Heart left ventricle (tissue), 13 donors: ENCODE measurements around the gene GOT1.

Experiments used
- POLR2A ChIP-seq, 2 donors: fragments of 450-650 bp; IDR thresholded peaks; one replicate each; pipeline ENCODE4 v1.6.1; 2017; ENCODE audit warnings: antibody characterized with exemption in 2 of 2, mild to moderate bottlenecking in 2 of 2, moderate library complexity in 2 of 2
- TF ChIP-seq, protein P1 (sequence below), 12 donors: fragments of 200-600 bp; sonication (generic) in 4 of 12; IDR thresholded peaks; one replicate each; pipeline versions ENCODE4 v1.5.0 to v1.8.0; 2018 to 2022; ENCODE audit warnings: antibody characterized with exemption in 12 of 12, mild to moderate bottlenecking in 5 of 12
- donor health status: ischemic (EF 13 %, LVEDD 7.1; RV severe dilation, severe dysfunction).
- donor health status: DM: no; HTN: yes; CAD: no.
- donor health status: DM: no; HTN: no; CAD: no.
- donor health status: ischemic (EF 25% LVEDD 6.9; RV normal size, moderate dysfunction).
- donor health status: ischemic (EF 25% LVEDD 5.7; RV mildly dilated, moderate dysfunction).
- donor health status: ischemic (EF 35%, LVEDD 5.7; RV mildly dilated, moderate dysfunction).
- donor health status: nonischemic (EF 11% LVEDD 7.7; RV severe dilation, severe dysfunction).
- donor health status: DM: yes; HTN: yes; CAD: no.
- donor health status: PGD.
- donor health status: ischemic (EF 29% LVEDD 5.4; RV normal size, mild dysfunction).
- donor health status: nonischemic (EF 23%, LVEDD 6.1; RV moderate dilation, normal function).

DNA sequence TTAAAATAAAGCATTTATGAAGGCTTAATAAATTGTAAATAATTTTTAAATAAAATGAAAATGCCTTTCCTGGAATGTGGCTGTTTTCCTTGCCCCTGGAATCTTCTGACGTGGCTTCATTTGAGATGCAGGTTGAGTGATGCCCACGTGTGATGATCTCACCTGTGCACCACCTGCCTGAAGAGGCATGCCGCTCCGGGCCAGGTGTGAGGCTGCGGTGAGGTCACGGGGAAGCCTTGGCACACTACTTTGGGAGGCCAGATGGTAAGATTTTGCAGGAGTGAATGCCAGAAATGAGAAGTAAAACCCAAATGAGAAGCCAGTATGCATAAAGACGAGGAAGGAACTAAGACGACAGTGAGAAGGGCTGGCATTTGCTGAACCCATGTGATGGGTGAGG lies 36.2 kb downstream of the GOT1 start:
- TF ChIP-seq, protein P1, sequence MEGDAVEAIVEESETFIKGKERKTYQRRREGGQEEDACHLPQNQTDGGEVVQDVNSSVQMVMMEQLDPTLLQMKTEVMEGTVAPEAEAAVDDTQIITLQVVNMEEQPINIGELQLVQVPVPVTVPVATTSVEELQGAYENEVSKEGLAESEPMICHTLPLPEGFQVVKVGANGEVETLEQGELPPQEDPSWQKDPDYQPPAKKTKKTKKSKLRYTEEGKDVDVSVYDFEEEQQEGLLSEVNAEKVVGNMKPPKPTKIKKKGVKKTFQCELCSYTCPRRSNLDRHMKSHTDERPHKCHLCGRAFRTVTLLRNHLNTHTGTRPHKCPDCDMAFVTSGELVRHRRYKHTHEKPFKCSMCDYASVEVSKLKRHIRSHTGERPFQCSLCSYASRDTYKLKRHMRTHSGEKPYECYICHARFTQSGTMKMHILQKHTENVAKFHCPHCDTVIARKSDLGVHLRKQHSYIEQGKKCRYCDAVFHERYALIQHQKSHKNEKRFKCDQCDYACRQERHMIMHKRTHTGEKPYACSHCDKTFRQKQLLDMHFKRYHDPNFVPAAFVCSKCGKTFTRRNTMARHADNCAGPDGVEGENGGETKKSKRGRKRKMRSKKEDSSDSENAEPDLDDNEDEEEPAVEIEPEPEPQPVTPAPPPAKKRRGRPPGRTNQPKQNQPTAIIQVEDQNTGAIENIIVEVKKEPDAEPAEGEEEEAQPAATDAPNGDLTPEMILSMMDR (IDR thresholded peaks at IDR 0.05), result no peak
- no peak for TF ChIP-seq POLR2A (IDR thresholded peaks at IDR 0.05)
